Stimulated activated naive B cell treated with anti-CD40 and anti-IgM and Interleukin-4, amounts not matched to agents 10 μg/mL and 1 μg/mL and 100 μg/mL, for 72 hours (primary cell): ENCODE results near the gene ZNF396.

Experiments
- ATAC-seq, 2 donors: fragments of 150-1000 bp; cut with Tn5 transposase; replicated peaks; 2 replicates each; pipeline ENCODE4 v1.10.0; 2021; ENCODE audit warnings: moderate library complexity in 1 of 2
- DNase-seq: peaks from one replicate; pipeline ENCODE4 v3.0.0; 2021
- H3K27ac Mint-ChIP-seq: one replicate; pipeline ENCODE4 v1.8.0; 2022; ENCODE audit warnings: mild to moderate bottlenecking, mixed read lengths
- H3K27me3 Mint-ChIP-seq, 2 donors: one replicate each; pipeline ENCODE4 v1.8.0; 2022; ENCODE audit warnings: mixed read lengths in 2 of 2
- H3K36me3 Mint-ChIP-seq, 2 donors: one replicate each; pipeline ENCODE4 v1.8.0; 2022; ENCODE audit warnings: mixed read lengths in 2 of 2, mild to moderate bottlenecking in 1 of 2
- H3K4me1 Mint-ChIP-seq, 2 donors: one replicate each; pipeline ENCODE4 v1.8.0; 2022; ENCODE audit warnings: mixed read lengths in 2 of 2, mild to moderate bottlenecking in 1 of 2
- H3K4me3 Mint-ChIP-seq, 2 donors: one replicate each; pipeline ENCODE4 v1.8.0; 2022; ENCODE audit warnings: mild to moderate bottlenecking in 2 of 2, mixed read lengths in 2 of 2, moderate library complexity in 1 of 2
- H3K9me3 Mint-ChIP-seq, 2 donors: one replicate each; pipeline ENCODE4 v1.8.0; 2022; ENCODE audit warnings: mixed read lengths in 2 of 2, mild to moderate bottlenecking in 1 of 2

The ZNF396 gene

GRCh38 chr18:35406666-35407065 lies 29.5 kb upstream of the ZNF396 start:
- H3K9me3 Mint-ChIP-seq: peaks cover 4% of the 10 kb centered on the region in 2 donors
- no peak overlapping the region for H3K4me3 Mint-ChIP-seq
- H3K27me3 Mint-ChIP-seq: no peaks in the 10 kb centered on the region
- DNase-seq (no peak), ATAC-seq (no peak)
- no peak overlapping the region for H3K27ac Mint-ChIP-seq
- peaks cover 30 to 34% of the 10 kb centered on the region in 2 donors for H3K4me1 Mint-ChIP-seq
- H3K36me3 Mint-ChIP-seq: peaks cover 4 to 7% of the 10 kb centered on the region in 2 donors

GRCh38 chr18:35397976-35398375 lies 20.8 kb upstream of the ZNF396 start:
- no peaks in the 10 kb centered on the region for H3K9me3 Mint-ChIP-seq
- no peak for DNase-seq

GRCh38 chr18:35393716-35394115 lies 16.6 kb upstream of the ZNF396 start:
- ATAC-seq: no peak
- Mint-ChIP-seq H3K27ac (no peak overlapping the region), H3K36me3 (no peaks in the 10 kb centered on the region), H3K27me3 (peaks cover 5 to 12% of the 10 kb centered on the region in 2 donors), H3K9me3 (peaks cover 0 to 2% of the 10 kb centered on the region in 2 donors), H3K4me3 (no peak overlapping the region), H3K4me1 (no peaks in the 10 kb centered on the region)
- DNase-seq: no peak

More at GRCh38 chr18:35397976-35398375, 20.8 kb upstream of the ZNF396 start:
- Mint-ChIP-seq H3K27ac (no peak overlapping the region), H3K4me3 (no peak overlapping the region), H3K36me3 (no peaks in the 10 kb centered on the region), H3K4me1 (no peaks in the 10 kb centered on the region), H3K27me3 (peaks cover 0 to 18% of the 10 kb centered on the region in 2 donors)
- ATAC-seq: no peak

GRCh38 chr18:35392375-35392774 lies 15.2 kb upstream of the ZNF396 start:
- no peak overlapping the region for H3K27ac Mint-ChIP-seq
- ATAC-seq (no peak), DNase-seq (no peak)
- peaks cover 6 to 8% of the 10 kb centered on the region in 2 donors for H3K27me3 Mint-ChIP-seq
- H3K36me3 Mint-ChIP-seq: no peaks in the 10 kb centered on the region
- peaks cover 0 to 2% of the 10 kb centered on the region in 2 donors for H3K9me3 Mint-ChIP-seq
- no peaks in the 10 kb centered on the region for H3K4me1 Mint-ChIP-seq
- no peak overlapping the region for H3K4me3 Mint-ChIP-seq

GRCh38 chr18:35390951-35391700 lies 14.0 kb upstream of the ZNF396 start:
- Mint-ChIP-seq H3K27ac (no peak overlapping the region), H3K27me3 (peaks cover 8 to 18% of the 10 kb centered on the region in 2 donors), H3K4me3 (no peak overlapping the region), H3K4me1 (peaks cover 3 to 10% of the 10 kb centered on the region in 2 donors), H3K9me3 (peaks cover 0 to 2% of the 10 kb centered on the region in 2 donors), H3K36me3 (no peaks in the 10 kb centered on the region)
- ATAC-seq (peak in 1 of 2 donors; percentile 40), DNase-seq (no peak)

GRCh38 chr18:35389095-35389618 lies 12.0 kb upstream of the ZNF396 start:
- DNase-seq (no peak), ATAC-seq (no peak)
- Mint-ChIP-seq H3K4me3 (no peak overlapping the region), H3K9me3 (peaks cover 0 to 2% of the 10 kb centered on the region in 2 donors), H3K36me3 (no peaks in the 10 kb centered on the region), H3K27ac (no peak overlapping the region), H3K4me1 (peaks cover 3 to 10% of the 10 kb centered on the region in 2 donors), H3K27me3 (peaks cover 13 to 22% of the 10 kb centered on the region in 2 donors)

- Mint-ChIP-seq H3K27me3 (peaks cover 15 to 25% of the 10 kb centered on the region in 2 donors), H3K9me3 (no peaks in the 10 kb centered on the region), H3K36me3 (no peaks in the 10 kb centered on the region), H3K4me1 (peaks cover 3 to 10% of the 10 kb centered on the region in 2 donors), H3K4me3 (no peak overlapping the region), H3K27ac (no peak overlapping the region)
- ATAC-seq: peak; percentile 46 to 59
- DNase-seq: no peak
These were observed 10.0 kb upstream of the ZNF396 start for GRCh38 chr18:35387152-35387571.

GRCh38 chr18:35386600-35387100 lies 9.5 kb upstream of the ZNF396 start:
- peaks cover 0 to under 1% of the 10 kb centered on the region in 2 donors for H3K9me3 Mint-ChIP-seq
- H3K27me3 Mint-ChIP-seq: peaks cover 15 to 25% of the 10 kb centered on the region in 2 donors
- H3K27ac Mint-ChIP-seq: no peak overlapping the region
- peak; percentile 32 for DNase-seq
- no peak overlapping the region for H3K4me3 Mint-ChIP-seq
- peak; percentile 88 to 90 for ATAC-seq
- H3K36me3 Mint-ChIP-seq: no peaks in the 10 kb centered on the region
- H3K4me1 Mint-ChIP-seq: peaks cover 3 to 10% of the 10 kb centered on the region in 2 donors

- ATAC-seq (no peak), DNase-seq (no peak)
- Mint-ChIP-seq H3K27me3 (peaks cover 18 to 19% of the 10 kb centered on the region in 2 donors), H3K4me3 (no peak overlapping the region), H3K9me3 (peaks cover 4% of the 10 kb centered on the region in 2 donors), H3K27ac (no peak overlapping the region), H3K36me3 (no peaks in the 10 kb centered on the region), H3K4me1 (peaks cover 3 to 10% of the 10 kb centered on the region in 2 donors)
These were observed 6.0 kb upstream of the ZNF396 start for GRCh38 chr18:35383136-35383535.

GRCh38 chr18:35379421-35379820 lies 2.3 kb upstream of the ZNF396 start:
- H3K27me3 Mint-ChIP-seq: peaks cover 6 to 12% of the 10 kb centered on the region in 2 donors
- no peak for DNase-seq
- no peak overlapping the region for H3K27ac Mint-ChIP-seq
- no peaks in the 10 kb centered on the region for H3K36me3 Mint-ChIP-seq
- ATAC-seq: no peak
- peaks cover 5 to 8% of the 10 kb centered on the region in 2 donors for H3K4me1 Mint-ChIP-seq
- peaks cover 4% of the 10 kb centered on the region in 2 donors for H3K9me3 Mint-ChIP-seq
- no peak overlapping the region for H3K4me3 Mint-ChIP-seq

- H3K36me3 Mint-ChIP-seq: no peaks in the 10 kb centered on the region
- ATAC-seq: no peak
- H3K9me3 Mint-ChIP-seq: peaks cover 4% of the 10 kb centered on the region in 2 donors
- peaks cover 0 to 8% of the 10 kb centered on the region in 2 donors for H3K27me3 Mint-ChIP-seq
- no peak overlapping the region for H3K27ac Mint-ChIP-seq
- H3K4me1 Mint-ChIP-seq: peaks cover 5 to 8% of the 10 kb centered on the region in 2 donors
- H3K4me3 Mint-ChIP-seq: no peak overlapping the region
- DNase-seq: no peak
These were observed 1.4 kb upstream of the ZNF396 start for GRCh38 chr18:35378574-35378896.

- peaks cover 5 to 8% of the 10 kb centered on the region in 2 donors for H3K4me1 Mint-ChIP-seq
- no peaks in the 10 kb centered on the region for H3K36me3 Mint-ChIP-seq
- peaks cover 0 to 8% of the 10 kb centered on the region in 2 donors for H3K27me3 Mint-ChIP-seq
- no peak overlapping the region for H3K27ac Mint-ChIP-seq
- H3K4me3 Mint-ChIP-seq: peak overlapping the region; percentile 80 to 86
- H3K9me3 Mint-ChIP-seq: peaks cover 4% of the 10 kb centered on the region in 2 donors
- ATAC-seq (no peak), DNase-seq (no peak)
These were observed 887 bp upstream of the ZNF396 start for GRCh38 chr18:35377875-35378573.

- peak; percentile 8 for DNase-seq
- Mint-ChIP-seq H3K36me3 (no peaks in the 10 kb centered on the region), H3K4me3 (peak overlapping the region; percentile 86 to 88), H3K27ac (peak overlapping the region; percentile 75), H3K27me3 (peaks cover 0 to 8% of the 10 kb centered on the region in 2 donors), H3K4me1 (peaks cover 5 to 8% of the 10 kb centered on the region in 2 donors), H3K9me3 (peaks cover 1 to 2% of the 10 kb centered on the region in 2 donors)
- peak; percentile 79 to 80 for ATAC-seq
These were observed 770 bp downstream of the ZNF396 start for GRCh38 chr18:35376393-35376741.

GRCh38 chr18:35374708-35375107 lies 2.4 kb downstream of the ZNF396 start:
- no peak overlapping the region for H3K27ac Mint-ChIP-seq
- ATAC-seq: no peak
- no peak overlapping the region for H3K4me3 Mint-ChIP-seq
- H3K9me3 Mint-ChIP-seq: no peaks in the 10 kb centered on the region
- H3K27me3 Mint-ChIP-seq: peaks cover 0 to 8% of the 10 kb centered on the region in 2 donors
- no peaks in the 10 kb centered on the region for H3K36me3 Mint-ChIP-seq
- peaks cover 5 to 8% of the 10 kb centered on the region in 2 donors for H3K4me1 Mint-ChIP-seq
- no peak for DNase-seq
